H1 (cell line): ENCODE results near the gene CCDC92B. TPM values are rescaled to one million over a fixed set of nuclear protein-coding genes. Genes with fewer than 3 reads are reported as not detected.

Experiments
- NRF1 ChIP-seq: IDR thresholded peaks from 2 replicates; pipeline ENCODE4 v1.6.1; 2011; ENCODE audit warnings: mild to moderate bottlenecking, low read depth, low read length, improper control_type of control experiment
- SAP30 ChIP-seq: fragments of 300-600 bp; sonication (generic); IDR thresholded peaks from 2 replicates; pipeline ENCODE4 v1.7.1; 2012; ENCODE audit warnings: low read length, moderate library complexity, mild to moderate bottlenecking, inconsistent platforms; ENCODE audit not compliant: insufficient read depth, insufficient replicate concordance
- SP2 ChIP-seq: IDR thresholded peaks from 2 replicates; pipeline ENCODE4 v1.6.1; 2012; ENCODE audit warnings: mild to moderate bottlenecking, low read length, inconsistent platforms
- SUZ12 ChIP-seq: fragments of 200-600 bp; sonication (generic); IDR thresholded peaks from 2 replicates; pipeline ENCODE4 v1.6.1; 2012; ENCODE audit warnings: mild to moderate bottlenecking, inconsistent platforms, low read length, moderate library complexity, mixed read lengths
- YY1 ChIP-seq: IDR thresholded peaks from 2 replicates; pipeline ENCODE4 v1.6.1; 2011; ENCODE audit warnings: low read depth, mild to moderate bottlenecking, low read length
- polyA plus RNA-seq, 7 experiments: library from polyadenylated mRNA; depleted of rRNA in 3 of 7; stranded (reverse) in 5 of 7; unstranded in 2 of 7; fragments of >200 nt in 5 of 7; fragments of 200-250 nt in 2 of 7; gene quantifications; 1 replicate in 5 of 7; 2 replicates in 1 of 7; 4 replicates in 1 of 7; pipeline versions ENCODE4 v1.2.1 to v1.2.3, GENCODE V29; 2011 to 2013; ENCODE audit warnings: missing spikeins in 2 of 7, mixed read lengths in 2 of 7
- total RNA-seq: library from RNA; stranded (reverse); fragmentation: NEBNext Ultra II Directional; extraction: Animal tissue kit (Norgen Biotek cat#: 25700); gene quantifications from 2 replicates; pipeline ENCODE4 v1.2.1, GENCODE V29; 2021
- TF ChIP-seq, protein P1 (sequence below): fragments of 300-600 bp; sonication (generic); IDR thresholded peaks from 2 replicates; pipeline ENCODE4 v1.7.1; 2012; ENCODE audit warnings: low read length, moderate library complexity, mild to moderate bottlenecking, inconsistent platforms; ENCODE audit not compliant: insufficient replicate concordance

The CCDC92B gene
- total and polyA plus RNA-seq, 2 of the 8 experiments (the other 6 are each of a cell fraction or from before 2014, with no cell fraction given): 5.5 to 12.1 TPM

DNA sequence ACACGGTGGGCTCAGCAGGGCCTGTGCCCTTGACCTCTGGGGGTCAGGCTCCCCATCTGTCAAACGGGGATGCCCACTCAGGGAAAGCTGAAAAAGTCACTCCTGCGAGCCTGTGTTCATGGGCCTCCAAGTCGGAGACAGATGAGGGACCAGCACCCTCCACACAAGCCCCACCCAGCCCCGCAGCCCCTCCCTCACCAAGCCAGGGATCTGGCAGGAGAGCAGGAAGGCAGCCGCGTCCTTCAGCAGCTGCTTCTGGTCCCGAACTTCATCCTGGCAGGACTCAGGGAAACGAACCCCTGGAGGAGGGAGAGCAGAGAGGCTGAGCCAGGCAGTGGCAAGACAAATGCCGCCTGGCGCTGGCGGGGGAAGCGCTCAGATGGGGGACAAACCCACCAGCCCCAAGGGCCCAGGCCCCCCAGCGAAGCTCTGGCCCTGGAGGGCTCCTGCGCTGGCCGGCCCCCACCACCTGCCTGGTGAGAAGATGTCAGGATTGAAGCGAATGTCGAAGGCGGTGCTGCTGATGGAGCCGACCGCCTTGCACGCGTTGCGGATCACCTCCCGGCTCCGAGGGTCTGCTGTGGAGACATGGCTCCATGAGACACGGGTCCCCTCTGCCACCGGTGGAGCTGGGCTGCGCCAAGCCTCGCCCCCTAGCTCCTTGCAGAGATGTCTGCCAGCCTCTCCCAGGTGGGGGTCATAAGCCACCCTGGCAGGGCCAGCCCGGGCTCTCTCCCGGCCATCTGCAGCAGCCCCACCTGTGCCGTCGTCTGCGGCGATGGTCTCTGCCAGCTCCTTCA lies 53.3 kb downstream of the CCDC92B start (continued):
- TF ChIP-seq, protein P1, sequence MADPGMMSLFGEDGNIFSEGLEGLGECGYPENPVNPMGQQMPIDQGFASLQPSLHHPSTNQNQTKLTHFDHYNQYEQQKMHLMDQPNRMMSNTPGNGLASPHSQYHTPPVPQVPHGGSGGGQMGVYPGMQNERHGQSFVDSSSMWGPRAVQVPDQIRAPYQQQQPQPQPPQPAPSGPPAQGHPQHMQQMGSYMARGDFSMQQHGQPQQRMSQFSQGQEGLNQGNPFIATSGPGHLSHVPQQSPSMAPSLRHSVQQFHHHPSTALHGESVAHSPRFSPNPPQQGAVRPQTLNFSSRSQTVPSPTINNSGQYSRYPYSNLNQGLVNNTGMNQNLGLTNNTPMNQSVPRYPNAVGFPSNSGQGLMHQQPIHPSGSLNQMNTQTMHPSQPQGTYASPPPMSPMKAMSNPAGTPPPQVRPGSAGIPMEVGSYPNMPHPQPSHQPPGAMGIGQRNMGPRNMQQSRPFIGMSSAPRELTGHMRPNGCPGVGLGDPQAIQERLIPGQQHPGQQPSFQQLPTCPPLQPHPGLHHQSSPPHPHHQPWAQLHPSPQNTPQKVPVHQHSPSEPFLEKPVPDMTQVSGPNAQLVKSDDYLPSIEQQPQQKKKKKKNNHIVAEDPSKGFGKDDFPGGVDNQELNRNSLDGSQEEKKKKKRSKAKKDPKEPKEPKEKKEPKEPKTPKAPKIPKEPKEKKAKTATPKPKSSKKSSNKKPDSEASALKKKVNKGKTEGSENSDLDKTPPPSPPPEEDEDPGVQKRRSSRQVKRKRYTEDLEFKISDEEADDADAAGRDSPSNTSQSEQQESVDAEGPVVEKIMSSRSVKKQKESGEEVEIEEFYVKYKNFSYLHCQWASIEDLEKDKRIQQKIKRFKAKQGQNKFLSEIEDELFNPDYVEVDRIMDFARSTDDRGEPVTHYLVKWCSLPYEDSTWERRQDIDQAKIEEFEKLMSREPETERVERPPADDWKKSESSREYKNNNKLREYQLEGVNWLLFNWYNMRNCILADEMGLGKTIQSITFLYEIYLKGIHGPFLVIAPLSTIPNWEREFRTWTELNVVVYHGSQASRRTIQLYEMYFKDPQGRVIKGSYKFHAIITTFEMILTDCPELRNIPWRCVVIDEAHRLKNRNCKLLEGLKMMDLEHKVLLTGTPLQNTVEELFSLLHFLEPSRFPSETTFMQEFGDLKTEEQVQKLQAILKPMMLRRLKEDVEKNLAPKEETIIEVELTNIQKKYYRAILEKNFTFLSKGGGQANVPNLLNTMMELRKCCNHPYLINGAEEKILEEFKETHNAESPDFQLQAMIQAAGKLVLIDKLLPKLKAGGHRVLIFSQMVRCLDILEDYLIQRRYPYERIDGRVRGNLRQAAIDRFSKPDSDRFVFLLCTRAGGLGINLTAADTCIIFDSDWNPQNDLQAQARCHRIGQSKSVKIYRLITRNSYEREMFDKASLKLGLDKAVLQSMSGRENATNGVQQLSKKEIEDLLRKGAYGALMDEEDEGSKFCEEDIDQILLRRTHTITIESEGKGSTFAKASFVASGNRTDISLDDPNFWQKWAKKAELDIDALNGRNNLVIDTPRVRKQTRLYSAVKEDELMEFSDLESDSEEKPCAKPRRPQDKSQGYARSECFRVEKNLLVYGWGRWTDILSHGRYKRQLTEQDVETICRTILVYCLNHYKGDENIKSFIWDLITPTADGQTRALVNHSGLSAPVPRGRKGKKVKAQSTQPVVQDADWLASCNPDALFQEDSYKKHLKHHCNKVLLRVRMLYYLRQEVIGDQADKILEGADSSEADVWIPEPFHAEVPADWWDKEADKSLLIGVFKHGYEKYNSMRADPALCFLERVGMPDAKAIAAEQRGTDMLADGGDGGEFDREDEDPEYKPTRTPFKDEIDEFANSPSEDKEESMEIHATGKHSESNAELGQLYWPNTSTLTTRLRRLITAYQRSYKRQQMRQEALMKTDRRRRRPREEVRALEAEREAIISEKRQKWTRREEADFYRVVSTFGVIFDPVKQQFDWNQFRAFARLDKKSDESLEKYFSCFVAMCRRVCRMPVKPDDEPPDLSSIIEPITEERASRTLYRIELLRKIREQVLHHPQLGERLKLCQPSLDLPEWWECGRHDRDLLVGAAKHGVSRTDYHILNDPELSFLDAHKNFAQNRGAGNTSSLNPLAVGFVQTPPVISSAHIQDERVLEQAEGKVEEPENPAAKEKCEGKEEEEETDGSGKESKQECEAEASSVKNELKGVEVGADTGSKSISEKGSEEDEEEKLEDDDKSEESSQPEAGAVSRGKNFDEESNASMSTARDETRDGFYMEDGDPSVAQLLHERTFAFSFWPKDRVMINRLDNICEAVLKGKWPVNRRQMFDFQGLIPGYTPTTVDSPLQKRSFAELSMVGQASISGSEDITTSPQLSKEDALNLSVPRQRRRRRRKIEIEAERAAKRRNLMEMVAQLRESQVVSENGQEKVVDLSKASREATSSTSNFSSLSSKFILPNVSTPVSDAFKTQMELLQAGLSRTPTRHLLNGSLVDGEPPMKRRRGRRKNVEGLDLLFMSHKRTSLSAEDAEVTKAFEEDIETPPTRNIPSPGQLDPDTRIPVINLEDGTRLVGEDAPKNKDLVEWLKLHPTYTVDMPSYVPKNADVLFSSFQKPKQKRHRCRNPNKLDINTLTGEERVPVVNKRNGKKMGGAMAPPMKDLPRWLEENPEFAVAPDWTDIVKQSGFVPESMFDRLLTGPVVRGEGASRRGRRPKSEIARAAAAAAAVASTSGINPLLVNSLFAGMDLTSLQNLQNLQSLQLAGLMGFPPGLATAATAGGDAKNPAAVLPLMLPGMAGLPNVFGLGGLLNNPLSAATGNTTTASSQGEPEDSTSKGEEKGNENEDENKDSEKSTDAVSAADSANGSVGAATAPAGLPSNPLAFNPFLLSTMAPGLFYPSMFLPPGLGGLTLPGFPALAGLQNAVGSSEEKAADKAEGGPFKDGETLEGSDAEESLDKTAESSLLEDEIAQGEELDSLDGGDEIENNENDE: no peak
- TF ChIP-seq SP2 (no peak), YY1 (no peak), SAP30 (no peak), NRF1 (no peak), SUZ12 (no peak)
- TF ChIP-seq, all 59 proteins: peak for 0
